ENCODE measurements around the gene SNX1. TPM values are rescaled to one million over a fixed set of nuclear protein-coding genes. Genes with fewer than 3 reads are reported as not detected.

SNX1 gene
- total and polyA plus RNA-seq, 10 of the 15 experiments (the other 5 are each of a cell fraction or from before 2014, with no cell fraction given) = 17.8 to 115 (median 96.3) TPM

GRCh38 chr15:64148581-64148980, 52.8 kb downstream of the SNX1 start:
- peaks cover 3% of the 10 kb centered on the region in 2 experiments for H3K36me3 ChIP-seq (ENCODE audit: control insufficient read depth in 2 of 2, insufficient read depth in 2 of 2, low read length in 1 of 2)
- 82% methylated on average over 3 of the region's 3 CpGs for WGBS (ENCODE audit: insufficient coverage, insufficient replicate concordance, low lambda C conversion rate, missing lambda C conversion rate)
- intact Hi-C loops (cut with micrococcal nuclease; ENCODE audit: unreplicated experiment) (no loop called here), in situ Hi-C loops (cut with MboI) (no loop called here)
- peaks cover 53% of the 10 kb centered on the region for H3K4me1 ChIP-seq (ENCODE audit: control insufficient read depth, insufficient read depth, low read length)
- H4K20me1 ChIP-seq (ENCODE audit: control insufficient read depth, insufficient read depth) = no peaks in the 10 kb centered on the region
- H3K4me2 ChIP-seq (ENCODE audit: control insufficient read depth, insufficient read depth) = no peak overlapping the region
- TF ChIP-seq SKIL (IDR thresholded peaks at IDR 0.05; ENCODE audit: low read depth, poor library complexity, severe bottlenecking) = no peak
- ATAC-seq (no peak), DNase-seq (ENCODE audit: low read depth, low spot score) (no peak), FAIRE-seq (no peak)
- H3K4me3 ChIP-seq = no peak overlapping the region
- H3K27me3 ChIP-seq (replicated peaks in 1 of 2; ENCODE audit: control insufficient read depth in 2 of 2, insufficient read depth in 2 of 2, low read length in 1 of 2) = no peaks in the 10 kb centered on the region
- RAD21 ChIA-PET (ENCODE audit: unreplicated experiment) = interaction anchor here (2.0 kb wide), 1 partner anchor 55 kb away, joined by 6 read pairs; the partner anchor contains the start of gene CIAO2A
- H3K27ac ChIP-seq (ENCODE audit: control insufficient read depth, insufficient read depth) = no peak overlapping the region
- CTCF ChIA-PET = interaction anchor here (0.9 to 1.9 kb wide), 4 partner anchors 10 to 47 kb away, joined by 4 to 6 read pairs (median 4); no protein-coding TSS in a partner anchor
- no peak overlapping the region for H2AFZ ChIP-seq (ENCODE audit: control insufficient read depth, low read depth, low read length)
- SMC1A ChIA-PET (ENCODE audit: uncharacterized antibody, unreplicated experiment) = no interaction called here
- no peaks in the 10 kb centered on the region for H3K9me3 ChIP-seq (replicated peaks; ENCODE audit: control insufficient read depth, insufficient read depth, low read length)
- H3K9ac ChIP-seq (ENCODE audit: control insufficient read depth, insufficient read depth, low read length) = no peak overlapping the region
- peaks cover 17% of the 10 kb centered on the region for H3K79me2 ChIP-seq (ENCODE audit: control insufficient read depth, insufficient read depth, low read length)
- POLR2A ChIA-PET = interaction anchor here (0.7 kb wide), 1 partner anchor 14 kb away, joined by 3 read pairs; the partner anchor contains the start of gene PPIB
- BruUV-seq (replicated peaks) = no TSS peak

- Histone ChIP-seq H3K4me2 (ENCODE audit: control insufficient read depth, insufficient read depth) (no peak overlapping the region), H3K36me3 (ENCODE audit: control insufficient read depth in 2 of 2, insufficient read depth in 2 of 2, low read length in 1 of 2) (peaks cover 5 to 6% of the 10 kb centered on the region in 2 experiments), H2AFZ (ENCODE audit: control insufficient read depth, low read depth, low read length) (peak overlapping the region; percentile 17; the same call in 1 of the 2 replicates), H3K9ac (ENCODE audit: control insufficient read depth, insufficient read depth, low read length) (no peak overlapping the region), H3K79me2 (ENCODE audit: control insufficient read depth, insufficient read depth, low read length) (peaks cover 21% of the 10 kb centered on the region), H3K4me3 (no peak overlapping the region), H3K27me3 (replicated peaks in 1 of 2; ENCODE audit: control insufficient read depth in 2 of 2, insufficient read depth in 2 of 2, low read length in 1 of 2) (no peaks in the 10 kb centered on the region), H3K4me1 (ENCODE audit: control insufficient read depth, insufficient read depth, low read length) (peaks cover 52% of the 10 kb centered on the region), H3K9me3 (replicated peaks; ENCODE audit: control insufficient read depth, insufficient read depth, low read length) (no peaks in the 10 kb centered on the region), H3K27ac (ENCODE audit: control insufficient read depth, insufficient read depth) (no peak overlapping the region), H4K20me1 (ENCODE audit: control insufficient read depth, insufficient read depth) (no peaks in the 10 kb centered on the region)
- ATAC-seq (no peak), DNase-seq (ENCODE audit: low read depth, low spot score) (no peak), FAIRE-seq (no peak)
- CTCF ChIA-PET = interaction anchor here (0.6 to 1.9 kb wide), 16 partner anchors 11 to 539 kb away, joined by 3 to 8 read pairs (median 4); partner anchors contain the start of genes CIAO2A and PPIB
- SMC1A ChIA-PET (ENCODE audit: uncharacterized antibody, unreplicated experiment) = interaction anchor here (0.7 to 1.0 kb wide), 7 partner anchors 11 to 75 kb away, joined by 3 to 5 read pairs (median 3); partner anchors contain the start of genes CIAO2A and PPIB
- no TSS peak for BruUV-seq (replicated peaks)
- POLR2A ChIA-PET = interaction anchor here (0.6 to 2.0 kb wide), 5 partner anchors 11 to 606 kb away, joined by 3 to 5 read pairs (median 4); no protein-coding TSS in a partner anchor
- in situ Hi-C loops (cut with MboI) (no loop called here), intact Hi-C loops (cut with micrococcal nuclease; ENCODE audit: unreplicated experiment) (no loop called here)
- RAD21 ChIA-PET (ENCODE audit: unreplicated experiment) = interaction anchor here (0.8 to 2.0 kb wide), 5 partner anchors 50 to 579 kb away, joined by 3 to 6 read pairs (median 4); partner anchors contain the start of gene CIAO2A
- peak; percentile 26 to 45 (median 26); a peak in 5 of 6 replicates for TF ChIP-seq CTCF (IDR thresholded peaks at IDR 0.05 in 2 of 3, conservative IDR thresholded peaks at IDR 0.05 in 1 of 3; ENCODE audit: control insufficient read depth in 2 of 3, extremely low read depth in 1 of 3, insufficient read depth in 1 of 3, low read depth in 3 of 3, low read length in 3 of 3)
- no peak for TF ChIP-seq ZNF592 (IDR thresholded peaks at IDR 0.05)
- TF ChIP-seq RUNX3 (IDR thresholded peaks at IDR 0.05; ENCODE audit: low read length) = 0 out of 2 replicates have a peak, but pooled peaks have one; percentile 4
These were observed 53.6 kb downstream of the SNX1 start for GRCh38 chr15:64149424-64149823.

Measured in GM12878 (cell line).